ENCODE data around the gene RERE.

RERE gene

DNA sequence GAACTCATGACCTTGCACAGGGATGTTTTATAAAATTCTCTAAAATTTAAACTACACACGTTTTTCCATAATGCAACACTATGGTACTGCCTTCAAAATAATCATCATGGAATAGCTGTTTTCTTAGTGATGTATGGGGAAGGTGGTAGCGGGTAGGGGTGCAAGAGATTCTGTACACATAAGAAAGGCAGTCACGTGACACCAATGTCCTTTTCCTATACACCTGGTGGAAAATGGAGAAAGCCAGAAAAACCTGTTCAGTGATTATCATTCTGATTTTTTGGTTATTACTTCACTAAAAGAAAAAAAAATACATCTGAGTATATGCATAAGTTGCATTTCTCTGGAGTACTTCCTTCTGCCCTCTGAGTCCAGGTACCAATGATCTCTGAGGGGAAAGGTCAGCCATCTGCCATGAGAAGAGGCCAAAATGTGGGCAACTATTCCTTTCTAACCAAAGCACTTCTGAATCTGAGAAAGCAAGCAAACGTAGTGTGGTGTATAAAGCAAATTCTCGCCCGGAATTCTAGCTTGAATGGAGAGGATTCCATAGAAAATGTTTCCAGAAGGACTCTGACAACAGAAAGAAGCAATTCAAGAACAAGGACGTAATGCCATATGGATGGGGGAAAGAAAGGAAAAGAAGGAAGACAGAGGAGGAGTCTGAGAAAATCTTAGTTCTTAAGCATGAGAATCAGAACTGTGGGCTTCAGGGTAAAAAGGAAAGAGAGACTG, 137.3 kb downstream of the RERE start:
- H3K4me3 ChIP-seq (ENCODE audit: low read depth, low read length): peak overlapping the region; percentile 50
- TF ChIP-seq, protein P1, sequence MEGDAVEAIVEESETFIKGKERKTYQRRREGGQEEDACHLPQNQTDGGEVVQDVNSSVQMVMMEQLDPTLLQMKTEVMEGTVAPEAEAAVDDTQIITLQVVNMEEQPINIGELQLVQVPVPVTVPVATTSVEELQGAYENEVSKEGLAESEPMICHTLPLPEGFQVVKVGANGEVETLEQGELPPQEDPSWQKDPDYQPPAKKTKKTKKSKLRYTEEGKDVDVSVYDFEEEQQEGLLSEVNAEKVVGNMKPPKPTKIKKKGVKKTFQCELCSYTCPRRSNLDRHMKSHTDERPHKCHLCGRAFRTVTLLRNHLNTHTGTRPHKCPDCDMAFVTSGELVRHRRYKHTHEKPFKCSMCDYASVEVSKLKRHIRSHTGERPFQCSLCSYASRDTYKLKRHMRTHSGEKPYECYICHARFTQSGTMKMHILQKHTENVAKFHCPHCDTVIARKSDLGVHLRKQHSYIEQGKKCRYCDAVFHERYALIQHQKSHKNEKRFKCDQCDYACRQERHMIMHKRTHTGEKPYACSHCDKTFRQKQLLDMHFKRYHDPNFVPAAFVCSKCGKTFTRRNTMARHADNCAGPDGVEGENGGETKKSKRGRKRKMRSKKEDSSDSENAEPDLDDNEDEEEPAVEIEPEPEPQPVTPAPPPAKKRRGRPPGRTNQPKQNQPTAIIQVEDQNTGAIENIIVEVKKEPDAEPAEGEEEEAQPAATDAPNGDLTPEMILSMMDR (IDR thresholded peaks at IDR 0.05; ENCODE audit: control insufficient read depth, extremely low read depth, insufficient read depth): no peak
- no peak for DNase-seq (ENCODE audit: low read depth)

DNA sequence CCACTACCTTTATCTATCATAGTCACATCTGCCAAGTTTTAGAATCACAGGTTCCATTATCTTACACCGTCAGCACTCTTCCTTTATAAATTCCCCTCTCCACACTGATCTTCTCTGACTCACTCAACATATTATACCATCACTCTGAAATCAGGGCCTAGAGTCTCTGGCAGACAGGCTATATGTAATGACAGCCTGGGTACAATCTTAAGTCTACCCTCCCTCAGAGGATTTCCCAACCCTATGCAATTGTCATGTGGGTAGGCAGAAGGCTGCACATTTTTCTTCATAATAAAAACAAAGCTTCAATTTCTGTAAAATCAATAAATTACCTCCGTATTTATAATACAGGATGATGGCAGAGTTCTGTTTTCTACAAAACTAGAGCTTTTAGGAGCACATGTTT, 138.0 kb downstream of the RERE start:
- TF ChIP-seq, protein P1 (IDR thresholded peaks at IDR 0.05; ENCODE audit: control insufficient read depth, extremely low read depth, insufficient read depth): no peak
- DNase-seq (ENCODE audit: low read depth): no peak
- no peak overlapping the region for H3K4me3 ChIP-seq (ENCODE audit: low read depth, low read length)

DNA sequence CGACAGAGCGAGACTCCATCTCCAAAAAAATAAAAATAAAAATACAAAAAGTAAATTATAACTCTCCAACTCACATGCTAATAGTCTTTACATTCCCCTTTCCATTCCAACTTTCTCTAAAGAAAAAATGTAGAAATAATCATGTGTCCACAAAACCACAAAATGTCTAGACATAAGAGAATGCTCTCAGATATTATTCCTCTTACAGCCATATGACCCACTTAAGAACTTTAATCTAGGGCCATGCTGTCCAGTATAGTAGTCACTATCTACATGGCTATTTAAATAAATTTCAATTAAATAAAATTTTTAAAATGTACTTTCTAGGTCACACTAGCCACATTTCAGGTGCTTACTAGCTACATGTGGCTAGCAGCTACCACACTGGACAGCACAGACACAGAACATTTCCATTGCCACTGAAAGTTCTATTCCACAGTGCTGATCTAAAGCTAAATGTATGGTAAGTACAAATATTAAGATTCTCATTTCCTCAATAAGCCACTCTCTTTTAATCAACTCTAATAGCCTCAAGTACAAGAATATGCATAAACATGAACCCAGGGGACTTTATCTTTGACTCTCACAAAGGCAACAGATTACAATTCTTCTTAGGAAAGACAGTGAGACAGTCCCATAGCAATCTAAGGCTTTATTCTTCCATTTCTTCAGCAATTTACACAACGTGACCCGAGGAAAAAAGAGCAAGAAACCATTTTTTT, 138.6 kb downstream of the RERE start:
- no peak for DNase-seq (ENCODE audit: low read depth)
- TF ChIP-seq, protein P1 (IDR thresholded peaks at IDR 0.05; ENCODE audit: control insufficient read depth, extremely low read depth, insufficient read depth): no peak
- H3K4me3 ChIP-seq (ENCODE audit: low read depth, low read length): no peak overlapping the region

DNA sequence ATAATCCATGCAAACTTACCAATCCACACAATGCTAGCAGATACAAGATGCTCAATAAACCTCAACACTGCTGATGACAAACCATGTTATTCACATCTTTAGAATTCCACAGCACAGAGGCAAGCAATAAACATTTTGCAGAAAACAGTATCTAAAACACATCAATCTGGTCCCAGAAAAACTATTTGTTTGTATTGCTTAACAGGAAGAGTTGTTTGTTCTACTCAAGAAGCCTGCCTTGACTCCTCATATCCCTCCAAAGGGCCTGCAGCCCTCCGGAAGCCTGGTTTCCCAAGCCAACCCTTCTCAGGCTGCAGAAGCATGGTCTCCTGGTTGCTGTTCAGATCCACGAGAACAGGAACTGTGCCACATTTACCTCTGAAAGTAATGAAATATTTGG, 139.7 kb downstream of the RERE start:
- DNase-seq (ENCODE audit: low read depth): no peak
- TF ChIP-seq, protein P1 (IDR thresholded peaks at IDR 0.05; ENCODE audit: control insufficient read depth, extremely low read depth, insufficient read depth): no peak
- H3K4me3 ChIP-seq (ENCODE audit: low read depth, low read length): no peak overlapping the region

DNA sequence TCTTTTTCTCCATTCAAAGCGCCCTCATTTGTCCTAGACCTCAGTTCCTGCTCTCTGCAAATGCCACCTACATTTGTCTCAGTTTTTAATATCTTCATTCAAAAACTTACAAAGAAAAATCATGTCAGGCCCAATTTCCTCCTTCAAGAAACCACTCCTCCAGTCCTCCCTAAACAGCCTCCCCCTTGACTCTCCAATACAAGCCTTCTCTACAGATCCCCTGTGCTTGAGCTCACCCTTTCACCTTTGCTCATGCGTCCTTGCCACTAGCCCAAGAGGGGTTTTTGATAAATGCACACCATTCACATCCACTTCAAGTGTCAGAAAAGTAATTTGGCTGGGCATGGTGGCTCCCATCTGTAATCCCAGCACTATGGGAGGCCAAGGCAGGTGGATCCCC, 140.6 kb downstream of the RERE start:
- H3K4me3 ChIP-seq (ENCODE audit: low read depth, low read length): no peak overlapping the region
- DNase-seq (ENCODE audit: low read depth): no peak
- TF ChIP-seq, protein P1 (IDR thresholded peaks at IDR 0.05; ENCODE audit: control insufficient read depth, extremely low read depth, insufficient read depth): no peak

DNA sequence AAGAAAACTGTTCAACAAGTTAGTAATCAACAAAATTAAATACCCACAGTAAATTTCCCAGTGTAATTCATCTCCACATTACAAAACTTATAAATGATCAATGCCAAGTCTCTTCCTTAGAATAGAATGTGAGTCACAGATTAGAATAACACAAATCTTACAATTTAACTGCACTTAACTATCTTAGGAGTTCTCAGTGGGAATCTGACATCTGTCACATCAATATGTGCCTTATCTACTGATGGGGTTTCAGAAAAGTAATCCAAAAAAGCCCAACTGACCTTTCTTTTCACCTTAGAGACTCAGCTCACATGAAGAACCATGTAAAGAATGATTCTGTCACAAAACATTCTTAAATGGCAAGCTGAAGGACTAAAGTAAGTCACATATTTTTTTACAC, 141.4 kb downstream of the RERE start:
- no peak for DNase-seq (ENCODE audit: low read depth)
- TF ChIP-seq, protein P1 (IDR thresholded peaks at IDR 0.05; ENCODE audit: control insufficient read depth, extremely low read depth, insufficient read depth): no peak
- H3K4me3 ChIP-seq (ENCODE audit: low read depth, low read length): no peak overlapping the region
